ENCODE data around the gene ZNRD2.
A peak's percentile ranks its signal among the peaks of the same experiment; 100 is the strongest.

The ZNRD2 gene

DNA sequence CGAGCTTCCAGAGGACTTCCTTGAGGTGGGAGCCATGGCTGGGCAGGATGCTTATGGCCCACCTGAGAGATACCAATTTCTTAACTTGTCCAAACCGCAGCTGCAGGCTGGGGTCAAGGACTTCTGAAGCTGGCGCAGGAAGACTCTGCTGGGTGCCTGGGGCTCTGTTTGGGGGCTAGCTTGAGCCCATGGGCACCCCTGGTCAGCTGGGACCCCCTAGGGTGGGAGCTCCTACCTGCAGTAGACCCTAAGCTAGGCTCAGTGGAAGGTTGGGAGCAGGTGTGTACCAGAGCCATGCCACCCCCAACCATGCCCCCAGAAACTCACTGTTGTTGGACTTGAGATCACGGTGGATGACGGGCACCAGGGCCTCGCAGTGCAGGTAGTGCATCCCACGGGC, 42.4 kb downstream of the ZNRD2 start:
- Histone ChIP-seq H3K27me3 (replicated peaks) (no peaks in the 10 kb centered on the region), H3K36me3 (replicated peaks) (peaks cover 6% of the 10 kb centered on the region), H3K4me3 (ENCODE audit: low read depth, low read length) (peak overlapping the region; percentile 83), H3K27ac (no peak overlapping the region)
- TF ChIP-seq, protein P1, sequence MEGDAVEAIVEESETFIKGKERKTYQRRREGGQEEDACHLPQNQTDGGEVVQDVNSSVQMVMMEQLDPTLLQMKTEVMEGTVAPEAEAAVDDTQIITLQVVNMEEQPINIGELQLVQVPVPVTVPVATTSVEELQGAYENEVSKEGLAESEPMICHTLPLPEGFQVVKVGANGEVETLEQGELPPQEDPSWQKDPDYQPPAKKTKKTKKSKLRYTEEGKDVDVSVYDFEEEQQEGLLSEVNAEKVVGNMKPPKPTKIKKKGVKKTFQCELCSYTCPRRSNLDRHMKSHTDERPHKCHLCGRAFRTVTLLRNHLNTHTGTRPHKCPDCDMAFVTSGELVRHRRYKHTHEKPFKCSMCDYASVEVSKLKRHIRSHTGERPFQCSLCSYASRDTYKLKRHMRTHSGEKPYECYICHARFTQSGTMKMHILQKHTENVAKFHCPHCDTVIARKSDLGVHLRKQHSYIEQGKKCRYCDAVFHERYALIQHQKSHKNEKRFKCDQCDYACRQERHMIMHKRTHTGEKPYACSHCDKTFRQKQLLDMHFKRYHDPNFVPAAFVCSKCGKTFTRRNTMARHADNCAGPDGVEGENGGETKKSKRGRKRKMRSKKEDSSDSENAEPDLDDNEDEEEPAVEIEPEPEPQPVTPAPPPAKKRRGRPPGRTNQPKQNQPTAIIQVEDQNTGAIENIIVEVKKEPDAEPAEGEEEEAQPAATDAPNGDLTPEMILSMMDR (IDR thresholded peaks at IDR 0.05; ENCODE audit: low read depth, low read length, missing control alignments) = no peak
- DNase-seq = no peak
- in situ Hi-C loops (cut with HindIII; ENCODE audit: low pct_ligation_motif_present, low sequenced_read_pairs) = no loop called here

DNA sequence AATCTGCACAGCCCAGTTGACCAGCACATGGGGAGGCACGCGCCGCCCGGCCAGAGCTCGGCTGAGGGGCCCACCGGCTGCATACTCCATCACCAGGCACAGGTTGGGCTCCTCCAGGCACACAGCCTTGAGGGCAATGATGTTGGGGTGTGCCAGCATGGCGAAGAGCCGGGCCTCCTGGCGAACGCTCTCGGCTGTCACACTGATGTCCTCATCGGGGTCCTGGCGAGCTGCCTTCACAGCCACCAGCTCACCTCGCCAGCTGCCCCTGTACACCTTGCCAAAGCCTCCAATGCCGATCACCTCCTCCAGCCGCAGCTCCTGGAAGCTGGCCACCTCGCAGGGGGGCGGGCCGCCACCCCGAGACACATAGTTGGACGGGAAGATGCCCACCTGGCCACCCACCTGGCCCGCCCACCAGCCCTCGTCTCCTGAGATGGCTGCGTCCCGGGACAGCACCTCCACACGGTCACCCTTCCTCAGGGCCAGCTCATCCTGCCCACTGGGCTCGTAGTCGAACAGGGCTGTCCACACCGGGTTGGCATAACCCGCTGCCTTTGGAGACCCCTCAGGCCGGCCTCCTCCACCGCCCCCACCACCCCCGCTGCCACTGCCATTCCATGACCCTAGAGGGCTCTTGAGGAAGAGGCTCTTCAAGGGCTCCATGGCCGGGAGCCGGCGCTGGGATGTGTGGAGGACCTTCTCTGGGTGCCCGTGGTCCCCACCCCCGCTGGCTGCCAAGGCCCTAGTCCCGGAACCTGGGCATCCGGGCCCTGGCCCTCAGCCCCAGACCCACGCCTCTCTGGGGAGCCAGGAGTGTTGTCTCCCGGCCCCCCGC, 43.0 kb downstream of the ZNRD2 start:
- no peak for DNase-seq
- no peaks in the 10 kb centered on the region for H3K27me3 ChIP-seq (replicated peaks)
- TF ChIP-seq, protein P1 (IDR thresholded peaks at IDR 0.05; ENCODE audit: low read depth, low read length, missing control alignments) = no peak
- peaks cover 6% of the 10 kb centered on the region for H3K36me3 ChIP-seq (replicated peaks)
- H3K27ac ChIP-seq = peak overlapping the region; percentile 82
- peak overlapping the region; percentile 83 for H3K4me3 ChIP-seq (ENCODE audit: low read depth, low read length)
- in situ Hi-C loops (cut with HindIII; ENCODE audit: low pct_ligation_motif_present, low sequenced_read_pairs) = no loop called here

DNA sequence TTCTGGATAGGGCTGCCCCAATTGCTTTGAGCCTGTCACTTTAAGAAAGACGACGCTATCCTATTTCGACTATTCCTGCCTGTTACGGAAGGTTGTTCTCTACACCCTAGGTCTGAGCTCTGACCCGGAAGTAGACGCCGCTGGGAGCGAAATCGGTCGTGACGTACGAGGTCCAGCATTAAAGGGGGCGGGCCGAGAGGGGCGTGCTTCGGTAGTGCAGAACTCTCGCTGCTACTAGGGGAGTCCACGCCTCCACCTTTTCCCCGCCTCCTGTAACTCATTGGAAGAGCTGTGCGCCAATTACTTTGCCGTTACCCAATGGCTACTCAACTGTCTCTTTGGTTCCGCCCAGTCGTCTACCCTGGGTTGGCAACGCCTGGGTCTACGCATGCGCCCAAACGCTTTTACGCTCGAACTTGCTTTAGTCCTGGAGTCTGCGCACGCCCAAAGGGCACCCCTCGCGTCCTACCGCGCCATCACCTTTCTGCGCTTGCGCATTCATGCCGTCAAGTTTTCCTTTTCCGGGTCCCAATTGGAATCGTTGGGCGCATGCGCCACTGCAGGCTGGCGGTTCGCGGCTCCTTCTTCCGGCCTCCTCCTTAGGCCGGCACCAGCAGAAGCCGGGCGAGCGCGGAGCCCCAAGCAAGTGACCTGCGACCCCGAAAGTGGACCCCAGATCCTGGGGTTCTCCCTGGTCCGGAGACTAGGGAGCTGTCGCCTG, 45.1 kb downstream of the ZNRD2 start, which contains the start of gene PCNX3:
Gene PCNX3 (plus strand): TSS at position 548 of the 721 bp plus-strand sequence. CDS start 536 bp downstream, outside the sequence.
- Histone ChIP-seq H3K4me3 (ENCODE audit: low read depth, low read length) (peak within 1 kb of the TSS; percentile 90), H3K36me3 (replicated peaks) (peaks cover 26% of the 10 kb centered on the region), H3K27ac (peak within 1 kb of the TSS; percentile 82), H3K27me3 (replicated peaks) (no peaks in the 10 kb centered on the region)
- TF ChIP-seq, protein P1 (IDR thresholded peaks at IDR 0.05; ENCODE audit: low read depth, low read length, missing control alignments) = no peak
- peak; percentile 100 for DNase-seq
- in situ Hi-C loops (cut with HindIII; ENCODE audit: low pct_ligation_motif_present, low sequenced_read_pairs) = no loop called here

DNA sequence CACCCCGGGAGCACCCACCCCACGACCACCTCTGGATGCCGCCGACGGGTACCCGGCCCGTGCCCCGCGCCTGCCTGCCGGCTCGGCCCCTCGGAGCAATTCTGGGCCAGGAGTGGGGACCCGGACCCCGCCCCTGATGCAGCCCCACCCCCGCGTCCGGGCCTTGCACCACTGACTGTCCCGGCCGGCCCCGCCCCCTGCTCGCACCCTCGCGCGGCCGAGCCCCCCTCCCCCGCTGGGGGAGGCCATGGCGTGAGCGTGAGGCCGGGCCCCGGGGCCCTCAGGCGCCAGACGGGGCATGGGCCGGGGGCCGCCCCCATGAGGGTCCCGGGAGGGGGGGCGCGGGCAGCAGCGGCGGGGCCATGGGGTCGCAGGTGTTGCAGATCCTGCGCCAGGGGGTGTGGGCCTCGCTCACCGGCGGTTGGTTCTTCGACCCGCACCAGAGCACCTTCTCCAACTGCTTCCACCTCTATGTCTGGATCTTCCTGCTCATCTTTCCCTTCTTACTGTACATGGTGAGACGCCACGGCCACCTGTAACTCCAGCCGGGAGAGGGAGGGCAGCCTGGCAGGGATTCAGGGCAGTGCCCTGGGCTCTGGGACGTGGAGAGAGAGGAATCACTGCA, 45.8 kb downstream of the ZNRD2 start:
- H3K27me3 ChIP-seq (replicated peaks) = no peaks in the 10 kb centered on the region
- in situ Hi-C loops (cut with HindIII; ENCODE audit: low pct_ligation_motif_present, low sequenced_read_pairs) = no loop called here
- no peak for DNase-seq

DNA sequence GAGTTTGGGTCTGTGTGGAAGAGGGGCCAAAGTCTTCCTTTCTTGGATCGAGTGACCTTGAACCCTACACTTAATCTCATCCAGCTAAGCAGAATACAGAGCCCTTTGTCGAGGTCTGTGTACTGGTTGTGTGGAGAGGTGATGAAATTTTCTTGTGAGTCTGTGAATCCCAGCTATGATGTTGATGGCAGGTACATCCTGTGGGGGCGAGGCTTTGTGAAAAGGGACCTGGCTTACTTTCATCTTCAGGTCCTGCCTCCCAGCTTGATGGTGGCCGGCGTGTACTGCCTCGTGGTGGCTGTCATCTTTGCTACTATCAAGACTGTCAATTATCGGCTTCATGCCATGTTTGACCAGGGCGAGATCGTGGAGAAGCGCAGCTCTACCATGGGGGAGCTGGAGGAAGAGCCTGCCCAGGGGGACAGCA, 46.3 kb downstream of the ZNRD2 start:
- DNase-seq = no peak
- H3K4me3 ChIP-seq (ENCODE audit: low read depth, low read length) = peak overlapping the region; percentile 90
- H3K36me3 ChIP-seq (replicated peaks) = peaks cover 38% of the 10 kb centered on the region
- H3K27me3 ChIP-seq (replicated peaks) = no peaks in the 10 kb centered on the region
- in situ Hi-C loops (cut with HindIII; ENCODE audit: low pct_ligation_motif_present, low sequenced_read_pairs) = no loop called here
- TF ChIP-seq, protein P1 (IDR thresholded peaks at IDR 0.05; ENCODE audit: low read depth, low read length, missing control alignments) = no peak
- H3K27ac ChIP-seq = no peak overlapping the region

More for the DNA sequence above, 45.8 kb downstream of the ZNRD2 start:
- H3K36me3 ChIP-seq (replicated peaks) = peaks cover 33% of the 10 kb centered on the region
- peak overlapping the region; percentile 90 for H3K4me3 ChIP-seq (ENCODE audit: low read depth, low read length)
- H3K27ac ChIP-seq = peak overlapping the region; percentile 63
- TF ChIP-seq, protein P1 (IDR thresholded peaks at IDR 0.05; ENCODE audit: low read depth, low read length, missing control alignments) = no peak

Data from brain microvascular endothelial cell (primary cell).